ENCODE data around the gene KIF22. TPM values are rescaled to one million over a fixed set of nuclear protein-coding genes. Genes with fewer than 3 reads are reported as not detected.

The KIF22 gene
- total RNA-seq, 2 donors from 2014 or later = 94.7 to 130 TPM

DNA sequence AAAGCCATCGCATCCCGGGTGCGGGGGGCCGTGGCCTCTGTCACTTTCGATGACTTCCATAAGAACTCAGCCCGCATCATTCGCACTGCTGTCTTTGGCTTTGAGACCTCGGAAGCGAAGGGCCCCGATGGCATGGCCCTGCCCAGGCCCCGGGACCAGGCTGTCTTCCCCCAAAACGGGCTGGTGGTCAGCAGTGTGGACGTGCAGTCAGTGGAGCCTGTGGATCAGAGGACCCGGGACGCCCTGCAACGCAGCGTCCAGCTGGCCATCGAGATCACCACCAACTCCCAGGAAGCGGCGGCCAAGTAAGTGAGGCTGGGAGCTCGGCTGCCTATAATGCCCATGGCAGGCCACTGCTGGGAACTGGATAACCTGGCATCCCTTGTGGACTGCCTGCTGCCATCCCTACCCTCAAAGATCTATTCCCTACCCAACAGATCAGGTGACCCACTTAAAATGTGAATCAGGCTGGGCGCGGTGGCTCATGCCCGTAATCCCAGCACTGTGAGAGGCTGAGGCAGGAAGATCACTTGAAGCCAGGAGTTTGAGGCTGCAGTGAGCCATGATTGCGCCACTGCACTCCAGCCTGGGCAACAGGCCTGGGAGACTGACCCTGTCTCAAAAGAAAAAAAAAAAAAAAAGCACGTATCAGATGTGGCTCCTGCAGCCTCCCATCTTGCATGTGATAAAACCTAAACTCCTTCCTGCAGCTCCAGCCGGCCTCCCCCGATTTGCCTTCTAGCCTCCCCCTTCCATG is 54.2 kb downstream of the KIF22 start:
- Histone ChIP-seq H3K4me1 (ENCODE audit: control insufficient read depth, insufficient read depth, low read length) (peaks cover 4% of the 10 kb centered on the region), H3K36me3 (ENCODE audit: control insufficient read depth, insufficient read depth, low read length) (no peaks in the 10 kb centered on the region), H3K9ac (ENCODE audit: extremely low read depth, low read length, poor library complexity, severe bottlenecking) (no peak overlapping the region), H3K27ac (ENCODE audit: low read depth, low read length) (no peak overlapping the region), H3K9me3 (ENCODE audit: control insufficient read depth, low read length) (no peaks in the 10 kb centered on the region), H3K27me3 (ENCODE audit: control insufficient read depth, insufficient read depth, low read length, poor library complexity, severe bottlenecking) (no peaks in the 10 kb centered on the region), H3K4me3 (ENCODE audit: low read length) (no peak overlapping the region)
- H3K4me3 Mint-ChIP-seq = no peak overlapping the region
- H3K9me3 Mint-ChIP-seq = no peaks in the 10 kb centered on the region
- no peaks in the 10 kb centered on the region for H3K36me3 Mint-ChIP-seq (ENCODE audit: low read depth)
- H3K27me3 Mint-ChIP-seq (ENCODE audit: insufficient read depth) = no peaks in the 10 kb centered on the region
- 92 to 95% methylated on average over 17 to 28 of the region's 28 CpGs for WGBS, 2 experiments (ENCODE audit: insufficient coverage in 1 of 2, insufficient read length in 1 of 2)
- peaks cover 7% of the 10 kb centered on the region for H3K4me1 Mint-ChIP-seq
- DNase-seq = no peak
- no peak overlapping the region for H3K27ac Mint-ChIP-seq
- TF ChIP-seq CTCF (conservative IDR thresholded peaks at IDR 0.05) = no peak

GRCh38 chr16:29845656-29846055 is 55.1 kb downstream of the KIF22 start:
- Mint-ChIP-seq H3K27ac (no peak overlapping the region), H3K4me1 (peaks cover 7% of the 10 kb centered on the region), H3K4me3 (no peak overlapping the region), H3K9me3 (no peaks in the 10 kb centered on the region), H3K27me3 (ENCODE audit: insufficient read depth) (no peaks in the 10 kb centered on the region), H3K36me3 (ENCODE audit: low read depth) (no peaks in the 10 kb centered on the region)
- Histone ChIP-seq H3K4me3 (ENCODE audit: low read length) (no peak overlapping the region), H3K9ac (ENCODE audit: extremely low read depth, low read length, poor library complexity, severe bottlenecking) (no peak overlapping the region), H3K27me3 (ENCODE audit: control insufficient read depth, insufficient read depth, low read length, poor library complexity, severe bottlenecking) (no peaks in the 10 kb centered on the region), H3K9me3 (ENCODE audit: control insufficient read depth, low read length) (no peaks in the 10 kb centered on the region), H3K27ac (ENCODE audit: low read depth, low read length) (no peak overlapping the region), H3K4me1 (ENCODE audit: control insufficient read depth, insufficient read depth, low read length) (peaks cover 4% of the 10 kb centered on the region), H3K36me3 (ENCODE audit: control insufficient read depth, insufficient read depth, low read length) (no peaks in the 10 kb centered on the region)
- no peak for TF ChIP-seq CTCF (conservative IDR thresholded peaks at IDR 0.05)
- DNase-seq = no peak
- 93 to 98% methylated on average over 17 to 18 of the region's 18 CpGs for WGBS, 2 experiments (ENCODE audit: insufficient coverage in 1 of 2, insufficient read length in 1 of 2)

GRCh38 chr16:29848420-29849297 is 58.1 kb downstream of the KIF22 start:
- TF ChIP-seq CTCF (conservative IDR thresholded peaks at IDR 0.05) = peak; percentile 97
- Histone ChIP-seq H3K9ac (ENCODE audit: extremely low read depth, low read length, poor library complexity, severe bottlenecking) (no peak overlapping the region), H3K9me3 (ENCODE audit: control insufficient read depth, low read length) (no peaks in the 10 kb centered on the region), H3K27ac (ENCODE audit: low read depth, low read length) (no peak overlapping the region), H3K4me3 (ENCODE audit: low read length) (no peak overlapping the region), H3K36me3 (ENCODE audit: control insufficient read depth, insufficient read depth, low read length) (no peaks in the 10 kb centered on the region), H3K27me3 (ENCODE audit: control insufficient read depth, insufficient read depth, low read length, poor library complexity, severe bottlenecking) (no peaks in the 10 kb centered on the region), H3K4me1 (ENCODE audit: control insufficient read depth, insufficient read depth, low read length) (peaks cover 4% of the 10 kb centered on the region)
- peaks cover 7% of the 10 kb centered on the region for H3K4me1 Mint-ChIP-seq
- H3K36me3 Mint-ChIP-seq (ENCODE audit: low read depth) = no peaks in the 10 kb centered on the region
- H3K27ac Mint-ChIP-seq = peak overlapping the region; percentile 64
- DNase-seq = peak; percentile 93
- WGBS, 2 experiments (ENCODE audit: insufficient coverage in 1 of 2, insufficient read length in 1 of 2) = 65 to 81% methylated on average over 10 to 15 of the region's 15 CpGs
- H3K27me3 Mint-ChIP-seq (ENCODE audit: insufficient read depth) = no peaks in the 10 kb centered on the region
- no peaks in the 10 kb centered on the region for H3K9me3 Mint-ChIP-seq
- no peak overlapping the region for H3K4me3 Mint-ChIP-seq
